ENCODE results near the gene PARP15. TPM values are rescaled to one million over a fixed set of nuclear protein-coding genes. Genes with fewer than 3 reads are reported as not detected.

PARP15 gene
- total and polyA plus RNA-seq, 2 donors (not counting 1 experiment from before 2014, with no cell fraction given), result 0.62 to 1.2 TPM

DNA sequence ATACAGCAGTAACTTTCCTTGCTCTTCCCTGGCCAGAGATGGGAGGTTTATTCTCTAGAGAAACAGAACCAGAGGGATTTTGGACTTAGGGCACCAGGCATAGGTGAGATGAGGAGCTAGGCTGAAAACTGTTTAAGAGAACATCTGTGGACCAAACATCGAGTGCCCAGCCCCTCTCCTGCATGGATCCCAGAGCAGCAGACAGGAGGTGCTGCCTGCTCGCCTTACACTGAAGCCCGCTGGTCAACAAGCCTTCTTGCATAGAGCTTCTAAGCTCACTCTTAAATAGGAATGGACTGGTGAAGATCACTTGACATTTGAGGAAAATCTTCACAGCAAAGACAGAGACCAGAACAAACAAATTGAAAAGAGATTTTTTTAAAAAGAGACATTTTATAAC lies 41.2 kb downstream of the PARP15 start:
- TF ChIP-seq EZH2 (IDR thresholded peaks at IDR 0.05; ENCODE audit: low read length, missing control alignments), result no peak
- TF ChIP-seq, protein P1, sequence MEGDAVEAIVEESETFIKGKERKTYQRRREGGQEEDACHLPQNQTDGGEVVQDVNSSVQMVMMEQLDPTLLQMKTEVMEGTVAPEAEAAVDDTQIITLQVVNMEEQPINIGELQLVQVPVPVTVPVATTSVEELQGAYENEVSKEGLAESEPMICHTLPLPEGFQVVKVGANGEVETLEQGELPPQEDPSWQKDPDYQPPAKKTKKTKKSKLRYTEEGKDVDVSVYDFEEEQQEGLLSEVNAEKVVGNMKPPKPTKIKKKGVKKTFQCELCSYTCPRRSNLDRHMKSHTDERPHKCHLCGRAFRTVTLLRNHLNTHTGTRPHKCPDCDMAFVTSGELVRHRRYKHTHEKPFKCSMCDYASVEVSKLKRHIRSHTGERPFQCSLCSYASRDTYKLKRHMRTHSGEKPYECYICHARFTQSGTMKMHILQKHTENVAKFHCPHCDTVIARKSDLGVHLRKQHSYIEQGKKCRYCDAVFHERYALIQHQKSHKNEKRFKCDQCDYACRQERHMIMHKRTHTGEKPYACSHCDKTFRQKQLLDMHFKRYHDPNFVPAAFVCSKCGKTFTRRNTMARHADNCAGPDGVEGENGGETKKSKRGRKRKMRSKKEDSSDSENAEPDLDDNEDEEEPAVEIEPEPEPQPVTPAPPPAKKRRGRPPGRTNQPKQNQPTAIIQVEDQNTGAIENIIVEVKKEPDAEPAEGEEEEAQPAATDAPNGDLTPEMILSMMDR (conservative IDR thresholded peaks at IDR 0.05 in 1 of 2, IDR thresholded peaks at IDR 0.05 in 1 of 2; ENCODE audit: low read depth in 1 of 2, low read length in 2 of 2), result no peak
- no peak overlapping the region for H3K4me3 ChIP-seq (replicated peaks in 1 of 4; ENCODE audit: control extremely low read depth in 1 of 4, insufficient read depth in 1 of 4, low read depth in 3 of 4, low read length in 4 of 4)
- no peaks in the 10 kb centered on the region for H4K20me1 ChIP-seq (ENCODE audit: control insufficient read depth, extremely low read depth, insufficient read depth, low read length)
- no peaks in the 10 kb centered on the region for H3K36me3 ChIP-seq (ENCODE audit: control insufficient read depth, insufficient read depth, low read length)
- peaks cover 9% of the 10 kb centered on the region for H3K27me3 ChIP-seq (ENCODE audit: control insufficient read depth, insufficient read depth, low read length)
- H3K9ac ChIP-seq (ENCODE audit: insufficient read depth, low read length), result no peak overlapping the region
- H3K4me2 ChIP-seq (ENCODE audit: extremely low read depth, insufficient read depth, low read length), result no peak overlapping the region
- H3K4me1 ChIP-seq (ENCODE audit: control insufficient read depth, extremely low read depth, insufficient read depth, low read length), result no peaks in the 10 kb centered on the region
- peak in 1 of 2 donors; percentile 12 for DNase-seq (ENCODE audit: low read depth in 2 of 2)
- H3K27ac ChIP-seq (ENCODE audit: insufficient read depth, low read length), result no peak overlapping the region
- H3K79me2 ChIP-seq (ENCODE audit: control insufficient read depth, insufficient read depth, low read length), result no peaks in the 10 kb centered on the region
- H3K9me3 ChIP-seq (ENCODE audit: control insufficient read depth, insufficient read depth, low read depth, low read length), result no peaks in the 10 kb centered on the region
- no peak overlapping the region for H2AFZ ChIP-seq (ENCODE audit: low read length)

DNA sequence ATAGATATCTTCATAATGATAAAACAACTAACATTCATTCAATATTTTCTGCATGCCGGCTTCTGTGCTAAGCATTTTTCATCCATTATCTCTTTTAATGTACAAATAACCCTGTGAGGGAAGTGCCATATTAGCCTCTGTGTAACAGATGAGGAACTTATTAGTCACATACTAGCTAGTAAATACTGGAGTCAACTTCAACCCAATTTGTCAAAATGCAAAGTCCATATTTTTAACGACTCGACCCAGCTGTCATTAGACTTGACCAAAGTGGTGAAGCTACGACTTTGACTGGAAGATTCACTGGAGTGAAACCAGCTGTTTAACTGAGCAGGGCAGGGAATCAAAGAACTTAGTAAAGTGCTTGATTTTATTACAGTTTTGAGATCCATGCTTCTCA lies 41.6 kb downstream of the PARP15 start:
- peak in 1 of 2 donors; percentile 36 for DNase-seq (ENCODE audit: low read depth in 2 of 2)
- H3K27me3 ChIP-seq (ENCODE audit: control insufficient read depth, insufficient read depth, low read length), result peaks cover 9% of the 10 kb centered on the region
- no peak overlapping the region for H3K9ac ChIP-seq (ENCODE audit: insufficient read depth, low read length)
- H2AFZ ChIP-seq (ENCODE audit: low read length), result no peak overlapping the region
- TF ChIP-seq EZH2 (IDR thresholded peaks at IDR 0.05; ENCODE audit: low read length, missing control alignments), result no peak
- TF ChIP-seq, protein P1 (conservative IDR thresholded peaks at IDR 0.05 in 1 of 2, IDR thresholded peaks at IDR 0.05 in 1 of 2; ENCODE audit: low read depth in 1 of 2, low read length in 2 of 2), result no peak
- no peak overlapping the region for H3K4me2 ChIP-seq (ENCODE audit: extremely low read depth, insufficient read depth, low read length)
- no peaks in the 10 kb centered on the region for H3K4me1 ChIP-seq (ENCODE audit: control insufficient read depth, extremely low read depth, insufficient read depth, low read length)
- H3K4me3 ChIP-seq (replicated peaks in 1 of 4; ENCODE audit: control extremely low read depth in 1 of 4, insufficient read depth in 1 of 4, low read depth in 3 of 4, low read length in 4 of 4), result no peak overlapping the region
- no peaks in the 10 kb centered on the region for H3K36me3 ChIP-seq (ENCODE audit: control insufficient read depth, insufficient read depth, low read length)
- no peak overlapping the region for H3K27ac ChIP-seq (ENCODE audit: insufficient read depth, low read length)
- no peaks in the 10 kb centered on the region for H3K9me3 ChIP-seq (ENCODE audit: control insufficient read depth, insufficient read depth, low read depth, low read length)
- H3K79me2 ChIP-seq (ENCODE audit: control insufficient read depth, insufficient read depth, low read length), result no peaks in the 10 kb centered on the region
- H4K20me1 ChIP-seq (ENCODE audit: control insufficient read depth, extremely low read depth, insufficient read depth, low read length), result no peaks in the 10 kb centered on the region

GRCh38 chr3:122620399-122620798 lies 42.9 kb downstream of the PARP15 start:
- no peaks in the 10 kb centered on the region for H3K79me2 ChIP-seq (ENCODE audit: control insufficient read depth, insufficient read depth, low read length)

More at GRCh38 chr3:122620399-122620798, 42.9 kb downstream of the PARP15 start:
- no peak overlapping the region for H3K27ac ChIP-seq (ENCODE audit: insufficient read depth, low read length)
- no peak overlapping the region for H3K9ac ChIP-seq (ENCODE audit: insufficient read depth, low read length)
- no peaks in the 10 kb centered on the region for H3K9me3 ChIP-seq (ENCODE audit: control insufficient read depth, insufficient read depth, low read depth, low read length)
- no peak overlapping the region for H2AFZ ChIP-seq (ENCODE audit: low read length)
- H3K4me2 ChIP-seq (ENCODE audit: extremely low read depth, insufficient read depth, low read length), result no peak overlapping the region
- no peak for DNase-seq (ENCODE audit: low read depth in 2 of 2)
- H3K27me3 ChIP-seq (ENCODE audit: control insufficient read depth, insufficient read depth, low read length), result peaks cover 9% of the 10 kb centered on the region
- no peaks in the 10 kb centered on the region for H4K20me1 ChIP-seq (ENCODE audit: control insufficient read depth, extremely low read depth, insufficient read depth, low read length)
- H3K36me3 ChIP-seq (ENCODE audit: control insufficient read depth, insufficient read depth, low read length), result no peaks in the 10 kb centered on the region
- no peaks in the 10 kb centered on the region for H3K4me1 ChIP-seq (ENCODE audit: control insufficient read depth, extremely low read depth, insufficient read depth, low read length)
- TF ChIP-seq, protein P1 (conservative IDR thresholded peaks at IDR 0.05 in 1 of 2, IDR thresholded peaks at IDR 0.05 in 1 of 2; ENCODE audit: low read depth in 1 of 2, low read length in 2 of 2), result no peak
- no peak for TF ChIP-seq EZH2 (IDR thresholded peaks at IDR 0.05; ENCODE audit: low read length, missing control alignments)
- H3K4me3 ChIP-seq (replicated peaks in 1 of 4; ENCODE audit: control extremely low read depth in 1 of 4, insufficient read depth in 1 of 4, low read depth in 3 of 4, low read length in 4 of 4), result no peak overlapping the region
